NOMO-1 treated with dmso at 0.1 percent for 144 hours (cell line): ENCODE measurements around the gene VWA2.

ENCODE experiments used
- DNase-seq: peaks from one replicate; lab custom pipeline; 2025; ENCODE audit not compliant: unreplicated experiment; lab: John Stamatoyannopoulos, UW

VWA2 gene

GRCh38 chr10:114245121-114245791 is 6.2 kb downstream of the VWA2 start:
- DNase-seq = no peak

- DNase-seq = no peak
These were observed 7.7 kb downstream of the VWA2 start for GRCh38 chr10:114246679-114247305.

- no peak for DNase-seq
These were observed 11.2 kb downstream of the VWA2 start for GRCh38 chr10:114250236-114250635.

- no peak for DNase-seq
These were observed 11.7 kb downstream of the VWA2 start for GRCh38 chr10:114250716-114251115.

GRCh38 chr10:114252092-114252491 is 13.0 kb downstream of the VWA2 start:
- DNase-seq = no peak

- no peak for DNase-seq
These were observed 13.8 kb downstream of the VWA2 start for GRCh38 chr10:114252883-114253282.

GRCh38 chr10:114255227-114255626 is 16.2 kb downstream of the VWA2 start:
- DNase-seq = no peak

GRCh38 chr10:114256008-114256765 is 17.1 kb downstream of the VWA2 start:
- DNase-seq = no peak

- no peak for DNase-seq
These were observed 17.8 kb downstream of the VWA2 start for GRCh38 chr10:114256822-114257221.

GRCh38 chr10:114257498-114257897 is 18.4 kb downstream of the VWA2 start:
- no peak for DNase-seq

- no peak for DNase-seq
These were observed 19.3 kb downstream of the VWA2 start for GRCh38 chr10:114258274-114258840.

- DNase-seq = no peak
These were observed 20.8 kb downstream of the VWA2 start for GRCh38 chr10:114259824-114260223.

GRCh38 chr10:114260366-114260765 is 21.3 kb downstream of the VWA2 start:
- no peak for DNase-seq

- no peak for DNase-seq
These were observed 22.0 kb downstream of the VWA2 start for GRCh38 chr10:114261076-114261475.

- no peak for DNase-seq
These were observed 23.4 kb downstream of the VWA2 start for GRCh38 chr10:114262496-114262895.

GRCh38 chr10:114265392-114266053 is 26.5 kb downstream of the VWA2 start:
- no peak for DNase-seq

GRCh38 chr10:114266521-114266920 is 27.5 kb downstream of the VWA2 start:
- no peak for DNase-seq

GRCh38 chr10:114271075-114271778 is 32.2 kb downstream of the VWA2 start:
- DNase-seq = no peak

- DNase-seq = no peak
These were observed 32.7 kb downstream of the VWA2 start for GRCh38 chr10:114271779-114272167.

- DNase-seq = no peak
These were observed 33.6 kb downstream of the VWA2 start for GRCh38 chr10:114272696-114273095.

GRCh38 chr10:114273910-114274309 is 34.9 kb downstream of the VWA2 start:
- DNase-seq = no peak
